GM08714 (cell line): ENCODE results near the gene DENND10.

ENCODE experiments used
- H3K4me3 ChIP-seq: fragments of 200-500 bp; sonication (Bioruptor generic); 2 replicates; pipeline ENCODE4 v1.5.1; 2014; ENCODE audit warnings: mild to moderate bottlenecking, low read length, inconsistent platforms
- ZNF274 ChIP-seq: IDR thresholded peaks from 2 replicates; pipeline ENCODE4 v1.6.1; 2012; ENCODE audit warnings: mild to moderate bottlenecking, low read depth, low read length

Gene DENND10

GRCh38 chr10:119112056-119112455 is 8.1 kb downstream of the DENND10 start:
- H3K4me3 ChIP-seq: no peak overlapping the region
- TF ChIP-seq ZNF274: no peak

- no peak for TF ChIP-seq ZNF274
Observed at GRCh38 chr10:119113751-119114732, 10.1 kb downstream of the DENND10 start.

GRCh38 chr10:119115926-119116325 is 12.0 kb downstream of the DENND10 start:
- no peak for TF ChIP-seq ZNF274
- H3K4me3 ChIP-seq: no peak overlapping the region

More at GRCh38 chr10:119113751-119114732, 10.1 kb downstream of the DENND10 start:
- no peak overlapping the region for H3K4me3 ChIP-seq

GRCh38 chr10:119116326-119116951 is 12.5 kb downstream of the DENND10 start:
- TF ChIP-seq ZNF274: no peak
- H3K4me3 ChIP-seq: no peak overlapping the region

- H3K4me3 ChIP-seq: no peak overlapping the region
- no peak for TF ChIP-seq ZNF274
Observed at GRCh38 chr10:119118231-119118630, 14.3 kb downstream of the DENND10 start.

GRCh38 chr10:119119400-119119799 is 15.5 kb downstream of the DENND10 start:
- H3K4me3 ChIP-seq: no peak overlapping the region
- no peak for TF ChIP-seq ZNF274

GRCh38 chr10:119120413-119120867 is 16.5 kb downstream of the DENND10 start:
- peak overlapping the region; percentile 36; the same call in 1 of the 2 replicates for H3K4me3 ChIP-seq
- TF ChIP-seq ZNF274: no peak

- no peak for TF ChIP-seq ZNF274
- H3K4me3 ChIP-seq: peak overlapping the region; percentile 36; the same call in 1 of the 2 replicates
Observed at GRCh38 chr10:119120875-119121274, 17.0 kb downstream of the DENND10 start.

- TF ChIP-seq ZNF274: no peak
- no peak overlapping the region for H3K4me3 ChIP-seq
Observed at GRCh38 chr10:119125942-119126341, 22.0 kb downstream of the DENND10 start.

GRCh38 chr10:119129721-119130120 is 25.8 kb downstream of the DENND10 start:
- no peak for TF ChIP-seq ZNF274
- no peak overlapping the region for H3K4me3 ChIP-seq

- TF ChIP-seq ZNF274: no peak
- peak overlapping the region; percentile 64; the same call in 1 of the 2 replicates for H3K4me3 ChIP-seq
Observed at GRCh38 chr10:119131512-119132240, 27.8 kb downstream of the DENND10 start.

GRCh38 chr10:119132521-119133345 is 28.8 kb downstream of the DENND10 start:
- no peak for TF ChIP-seq ZNF274
- H3K4me3 ChIP-seq: no peak overlapping the region

- H3K4me3 ChIP-seq: no peak overlapping the region
- no peak for TF ChIP-seq ZNF274
Observed at GRCh38 chr10:119133949-119134348, 30.0 kb downstream of the DENND10 start.
